ENCODE results near the gene FOXL2.

FOXL2 gene

GRCh38 chr3:138946663-138947494 lies at the start of gene FOXL2, which contains the start of gene FOXL2NB:
FOXL2 (minus strand) TSS chr3:138947137; CDS start chr3:138946722, 415 bp downstream.
FOXL2NB (plus strand) TSS chr3:138947217; CDS start chr3:138947365, 148 bp downstream.
- no peak for DNase-seq (ENCODE audit: low spot score)

- no peak for DNase-seq (ENCODE audit: low spot score)
Observed at GRCh38 chr3:138995706-138996105, 48.8 kb upstream of the FOXL2 start.

GRCh38 chr3:138987181-138987580 lies 40.2 kb upstream of the FOXL2 start:
- no peak for DNase-seq (ENCODE audit: low spot score)

DNA sequence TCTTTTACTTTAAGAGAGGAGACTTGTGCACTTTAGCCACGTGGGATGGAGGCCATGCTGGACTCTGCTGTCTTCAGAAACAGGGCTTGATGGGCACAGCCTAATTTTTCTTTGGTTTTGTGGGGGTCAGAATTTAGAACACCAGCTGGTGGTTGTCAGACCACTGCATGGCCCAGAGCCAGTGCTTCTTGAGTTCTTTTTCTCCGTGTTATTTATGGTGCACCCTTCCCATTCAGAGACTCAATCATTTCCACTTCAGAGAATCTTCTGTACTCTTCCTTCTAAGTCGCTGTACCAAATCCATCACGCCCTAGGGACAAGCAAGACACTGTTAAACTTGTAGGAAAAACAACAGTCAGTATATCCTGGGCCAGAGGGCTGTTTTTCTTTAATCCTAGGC lies 39.0 kb upstream of the FOXL2 start:
- DNase-seq (ENCODE audit: low spot score): no peak

- DNase-seq (ENCODE audit: low spot score): no peak
Observed at GRCh38 chr3:138984816-138985215, 37.9 kb upstream of the FOXL2 start.

GRCh38 chr3:138976047-138976446 lies 29.1 kb upstream of the FOXL2 start:
- no peak for DNase-seq (ENCODE audit: low spot score)

GRCh38 chr3:138975351-138975750 lies 28.4 kb upstream of the FOXL2 start:
- no peak for DNase-seq (ENCODE audit: low spot score)

DNA sequence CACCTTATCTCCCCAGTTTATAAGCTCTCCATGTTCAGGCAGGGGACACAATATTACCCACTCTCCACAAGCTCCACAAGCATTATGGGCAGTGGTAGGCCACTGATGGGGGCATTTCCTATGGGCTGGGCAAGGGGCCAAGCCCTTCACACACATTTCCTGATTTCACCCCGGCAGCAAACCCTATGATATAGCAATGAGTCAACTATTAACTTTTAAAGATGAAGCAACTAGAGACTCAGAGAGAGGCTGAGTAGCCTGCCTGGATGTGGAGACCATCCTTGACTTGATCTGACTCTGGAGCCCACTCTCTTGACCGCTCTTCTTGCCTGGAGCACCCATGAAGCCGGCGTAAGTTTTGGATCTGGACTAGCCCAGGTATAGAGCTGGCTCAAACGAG lies 27.5 kb upstream of the FOXL2 start:
- peak; percentile 59 for DNase-seq (ENCODE audit: low spot score)

DNA sequence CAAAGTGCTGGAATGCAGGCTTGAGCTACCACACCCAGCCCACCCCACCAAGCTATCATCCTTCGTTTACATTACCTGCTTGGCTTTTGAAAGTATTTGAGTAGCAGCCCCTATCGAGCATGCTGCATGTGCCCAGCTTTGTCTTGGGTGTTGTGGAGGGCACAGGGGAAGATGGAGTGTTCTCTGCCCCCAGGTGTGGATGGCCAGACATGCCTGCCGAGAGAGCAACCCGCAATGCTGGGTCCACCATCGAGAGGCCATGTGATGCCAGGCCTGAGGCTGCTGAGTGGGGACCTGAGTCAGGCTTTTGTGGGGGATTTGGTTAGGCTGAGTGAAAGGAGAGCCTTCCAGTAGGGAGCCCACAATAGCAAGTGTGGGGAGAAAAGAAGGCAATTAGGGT lies 26.0 kb upstream of the FOXL2 start:
- no peak for DNase-seq (ENCODE audit: low spot score)

- no peak for DNase-seq (ENCODE audit: low spot score)
Observed at GRCh38 chr3:138971766-138972320, 24.9 kb upstream of the FOXL2 start.

- DNase-seq (ENCODE audit: low spot score): no peak
Observed at GRCh38 chr3:138964923-138965322, 18.0 kb upstream of the FOXL2 start.

DNA sequence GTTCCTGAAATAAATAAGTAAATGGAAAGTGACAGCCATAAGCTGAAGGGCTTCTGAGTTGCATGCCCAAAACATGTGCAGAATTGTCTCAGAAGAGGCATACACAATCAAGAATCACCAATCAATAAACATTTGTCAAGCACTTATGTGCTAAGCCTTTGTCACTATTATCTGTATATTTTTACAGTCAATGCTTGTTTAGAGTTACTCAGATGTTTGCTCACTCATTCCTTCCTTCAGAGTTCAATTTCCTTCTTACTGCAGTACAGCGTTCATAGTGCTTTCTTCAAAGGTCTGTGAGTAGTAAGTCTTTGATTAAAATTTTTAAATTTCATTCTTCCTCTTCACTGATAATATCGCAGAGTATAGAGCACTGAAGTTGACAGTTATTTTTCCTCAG lies 17.3 kb upstream of the FOXL2 start:
- no peak for DNase-seq (ENCODE audit: low spot score)

- peak; percentile 23 for DNase-seq (ENCODE audit: low spot score)
Observed at GRCh38 chr3:138962854-138963560, 16.1 kb upstream of the FOXL2 start.

GRCh38 chr3:138960417-138960852 lies 13.5 kb upstream of the FOXL2 start:
- no peak for DNase-seq (ENCODE audit: low spot score)

DNA sequence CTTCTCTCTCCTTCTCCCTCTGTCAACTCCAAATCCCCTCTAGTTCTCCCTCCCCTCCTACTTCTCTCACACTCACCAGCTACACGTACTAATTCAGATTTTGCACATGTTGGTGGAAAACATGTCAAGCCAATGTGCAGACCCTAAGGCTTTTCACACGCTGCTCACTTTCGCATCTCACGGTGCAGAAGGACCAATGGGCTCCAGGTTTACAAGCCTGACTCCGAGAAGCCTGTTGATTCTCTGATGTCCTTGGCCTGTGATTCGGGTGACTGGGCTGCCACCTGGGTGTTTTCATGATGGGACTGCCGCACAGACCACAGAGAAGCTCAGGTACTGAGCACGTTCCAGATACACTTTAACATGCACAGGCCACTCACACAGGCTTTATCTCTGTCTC lies 3.8 kb upstream of the FOXL2 start:
- DNase-seq (ENCODE audit: low spot score): no peak

GRCh38 chr3:138950006-138950644 lies 3.2 kb upstream of the FOXL2 start:
- peak; percentile 39 for DNase-seq (ENCODE audit: low spot score)

- no peak for DNase-seq (ENCODE audit: low spot score)
Observed at GRCh38 chr3:138949445-138950005, 2.6 kb upstream of the FOXL2 start.

DNA sequence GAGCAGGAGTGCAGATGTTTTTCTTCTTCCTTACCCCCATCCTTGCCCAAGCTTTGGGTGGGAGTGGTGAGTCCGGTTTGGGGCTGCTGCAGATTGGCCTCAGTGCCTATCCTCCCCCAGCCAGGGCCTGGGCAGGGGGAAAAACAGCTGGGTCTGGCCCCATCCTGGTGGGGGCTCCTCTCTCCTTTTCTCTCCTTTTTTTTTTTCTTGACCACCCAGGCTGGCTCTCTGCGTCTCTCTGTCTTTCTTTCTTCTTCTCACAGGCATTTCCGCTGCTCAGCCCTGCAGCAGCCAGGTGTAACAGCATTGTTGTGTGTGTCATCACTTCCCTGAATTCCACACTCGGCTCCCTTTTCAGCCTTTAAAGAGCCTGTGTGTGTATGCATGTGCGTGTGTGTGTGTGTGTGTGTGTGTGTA lies 2.1 kb upstream of the FOXL2 start:
- DNase-seq (ENCODE audit: low spot score): peak; percentile 68

DNA sequence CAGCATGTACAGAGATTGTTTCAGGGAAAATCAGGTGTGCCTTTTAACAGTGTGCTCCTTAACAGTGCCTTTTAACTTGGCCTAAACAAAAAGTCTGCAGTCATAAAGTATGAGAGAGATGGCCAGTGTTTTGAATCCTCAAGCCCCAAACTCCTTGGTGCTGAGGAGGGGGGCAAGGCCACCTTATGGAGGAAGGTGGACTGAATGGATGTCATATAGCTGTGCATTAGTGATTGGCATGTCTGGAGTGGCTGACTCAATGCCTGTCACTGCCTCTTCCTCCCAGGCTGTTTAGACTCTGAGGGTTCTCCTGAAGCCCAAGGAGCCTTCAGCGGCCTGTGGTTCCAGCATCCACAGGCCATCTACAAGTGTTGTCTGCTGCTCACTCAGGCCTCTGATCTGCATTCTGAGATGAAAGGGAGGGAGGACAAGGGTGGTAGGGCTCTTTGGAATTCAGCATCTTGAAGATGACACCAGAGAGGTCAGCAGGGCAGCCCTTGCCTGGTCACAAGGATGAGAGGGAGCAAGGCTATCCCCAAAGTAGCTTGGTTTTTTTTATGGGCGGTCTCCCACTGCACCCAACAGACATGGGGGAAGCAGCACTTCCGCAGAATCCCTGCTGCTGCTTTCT lies 1.5 kb upstream of the FOXL2 start:
- DNase-seq (ENCODE audit: low spot score): no peak

DNA sequence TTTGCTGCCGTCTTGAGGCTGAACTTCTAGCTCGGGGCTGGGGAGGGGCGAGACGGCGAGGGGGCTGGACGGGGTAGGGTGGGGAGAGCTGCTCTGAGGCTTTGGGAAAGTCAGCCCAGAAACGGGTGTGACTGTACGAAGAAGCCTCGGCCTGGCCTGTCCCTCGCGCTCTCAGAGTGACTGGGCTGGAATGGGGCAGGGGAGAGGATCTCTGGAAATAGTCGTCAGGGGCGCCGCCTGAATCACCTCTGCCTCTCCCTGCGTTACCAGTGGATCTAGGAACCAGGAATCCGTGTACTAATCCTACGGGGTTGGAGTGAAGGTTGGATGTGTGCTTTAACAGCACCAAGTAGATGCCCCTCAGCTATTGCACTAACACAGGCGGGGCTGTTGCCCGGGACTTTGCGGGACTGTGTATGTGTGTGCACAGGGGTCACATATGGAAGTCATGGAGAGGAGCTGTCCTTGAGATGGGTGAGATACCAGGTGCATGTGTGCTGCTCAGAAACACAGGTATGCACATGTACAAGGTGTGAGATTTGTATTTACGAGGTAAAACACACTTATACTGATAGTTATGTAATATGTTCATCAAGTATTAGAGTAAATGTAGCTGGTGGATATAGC lies 671 bp upstream of the FOXL2 start:
- DNase-seq (ENCODE audit: low spot score): no peak

Measured in kidney tubule cell (primary cell).